GM23248 (cell line): ENCODE measurements around the gene SPG7.

Experiments
- EZH2 ChIP-seq: fragments of 200-600 bp; sonication (generic); IDR thresholded peaks from 2 replicates; pipeline ENCODE4 v1.6.1; 2018; ENCODE audit warnings: antibody characterized with exemption, mild to moderate bottlenecking; ENCODE audit not compliant: insufficient read depth, poor library complexity, severe bottlenecking
- EZH2phosphoT487 ChIP-seq: fragments of 200-600 bp; sonication (generic); IDR thresholded peaks from 2 replicates; pipeline ENCODE4 v1.6.1; 2018; ENCODE audit warnings: antibody characterized with exemption, moderate library complexity, mild to moderate bottlenecking, low read depth; ENCODE audit not compliant: insufficient read depth

DNA sequence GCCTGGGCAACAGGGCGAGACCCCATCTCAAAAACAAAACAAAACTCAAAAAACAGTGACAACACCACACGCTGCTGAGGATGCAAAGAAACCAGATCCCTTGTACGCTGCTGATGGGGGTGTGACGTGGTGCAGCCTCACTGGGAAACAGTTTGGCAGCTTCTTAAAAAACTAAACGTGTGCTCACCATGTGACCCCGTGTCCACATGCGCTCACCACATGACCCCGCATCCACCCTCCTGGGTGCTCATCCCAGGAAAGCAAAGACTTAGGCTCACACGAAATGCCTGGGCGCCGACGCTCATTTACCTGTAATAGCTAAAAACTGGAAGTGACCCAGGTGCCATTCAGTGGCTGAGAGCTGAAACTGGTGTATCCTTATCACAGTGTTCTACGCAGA is 32.4 kb downstream of the SPG7 start:
- TF ChIP-seq EZH2phosphoT487 (no peak), EZH2 (no peak)
